Bronchial epithelial cell (primary cell): ENCODE measurements around the gene SCAI. TPM values are rescaled to one million over a fixed set of nuclear protein-coding genes. Genes with fewer than 3 reads are reported as not detected.

Source experiments
- DNase-seq: peaks from one replicate; pipeline ENCODE4 v3.0.0-alpha.2; 2010; ENCODE audit warnings: low read depth
- FAIRE-seq: peaks from 2 replicates; lab custom pipeline; 2011; peaks lifted over from hg19 to GRCh38; lab: Jason Lieb, UNC
- H3K27me3 ChIP-seq: 2 replicates; pipeline ENCODE4 v1.5.1; 2011; ENCODE audit warnings: low read length; ENCODE audit not compliant: control insufficient read depth, insufficient read depth
- H3K36me3 ChIP-seq: 2 replicates; pipeline ENCODE4 v1.5.1; 2011; ENCODE audit warnings: low read length; ENCODE audit not compliant: control insufficient read depth, insufficient read depth
- H3K4me3 ChIP-seq: 2 replicates; pipeline ENCODE4 v1.5.1; 2011; ENCODE audit warnings: mild to moderate bottlenecking, low read depth, low read length, control low read depth
- CTCF ChIP-seq: IDR thresholded peaks from 2 replicates; pipeline ENCODE4 v1.5.1; 2011; ENCODE audit warnings: mild to moderate bottlenecking, moderate library complexity, low read length, control low read depth, inconsistent platforms; ENCODE audit not compliant: insufficient read depth, severe bottlenecking
- total RNA-seq: library from RNA; depleted of rRNA; stranded (reverse); fragments of >200 nt; gene quantifications from 2 replicates; pipeline ENCODE4 v1.2.1, GENCODE V29; 2014

SCAI gene
- total RNA-seq, 1 donor from 2014 or later = 7.1 TPM

DNA sequence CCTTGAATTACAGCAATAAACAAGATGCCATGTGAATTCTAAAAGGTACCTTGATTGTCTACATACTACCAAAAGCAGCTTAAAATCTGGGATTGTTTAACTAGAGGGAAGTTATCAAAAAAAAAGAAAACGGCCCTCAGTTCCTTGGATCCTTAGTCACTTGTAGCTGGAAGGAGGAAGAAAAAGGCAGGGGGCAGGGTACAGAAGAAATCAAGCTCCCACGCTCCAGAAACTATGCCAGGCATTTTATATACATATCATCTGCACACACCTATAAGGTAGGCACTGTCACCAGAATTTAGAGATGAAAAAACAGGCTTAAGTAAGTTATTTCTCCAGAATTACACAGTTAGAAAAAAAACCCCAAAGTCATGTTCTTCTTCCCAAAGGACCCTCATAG, 63.4 kb downstream of the SCAI start:
- Histone ChIP-seq H3K27me3 (no peaks in the 10 kb centered on the region), H3K4me3 (no peak overlapping the region), H3K36me3 (no peaks in the 10 kb centered on the region)
- TF ChIP-seq CTCF = no peak
- DNase-seq (no peak), FAIRE-seq (no peak)

DNA sequence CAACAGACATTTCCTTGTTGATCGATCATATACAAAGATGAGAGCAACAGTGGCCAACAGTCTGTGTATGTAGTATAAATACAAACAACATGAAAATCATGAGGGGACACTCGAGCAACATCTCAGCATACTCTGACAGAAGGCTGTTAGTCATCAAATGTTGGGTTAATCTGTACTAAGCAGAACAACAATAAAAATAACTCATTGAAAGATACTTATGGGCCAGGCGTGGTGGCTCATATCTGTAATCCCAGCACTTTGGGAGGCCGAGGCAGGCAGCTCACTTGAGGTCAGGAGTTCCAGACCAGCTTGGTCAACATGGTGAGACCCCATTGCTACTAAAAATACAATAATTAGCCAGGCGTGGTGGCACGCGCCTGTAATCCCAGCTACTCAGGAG, 67.3 kb downstream of the SCAI start:
- DNase-seq = no peak
- Histone ChIP-seq H3K27me3 (no peaks in the 10 kb centered on the region), H3K36me3 (no peaks in the 10 kb centered on the region), H3K4me3 (no peak overlapping the region)
- FAIRE-seq = no peak
- no peak for TF ChIP-seq CTCF

DNA sequence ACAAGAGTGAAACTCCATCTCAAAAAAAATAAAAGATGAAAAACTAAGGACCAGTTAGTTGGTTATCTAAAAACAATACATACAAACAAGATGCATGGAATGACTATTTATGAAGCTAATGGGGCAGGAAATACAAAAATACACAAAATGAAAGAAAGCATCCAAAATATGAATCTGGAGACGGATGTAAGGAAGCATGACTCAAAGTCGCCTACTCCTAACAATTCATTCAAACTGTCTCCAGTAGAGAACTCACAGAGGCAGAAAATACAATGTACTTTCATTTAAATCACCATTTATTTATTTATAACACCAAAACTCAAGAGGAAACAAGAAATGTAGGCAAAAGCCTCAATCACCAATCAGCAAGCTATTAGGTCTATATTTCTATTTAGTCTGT, 68.4 kb downstream of the SCAI start:
- FAIRE-seq (no peak), DNase-seq (no peak)
- Histone ChIP-seq H3K36me3 (no peaks in the 10 kb centered on the region), H3K27me3 (no peaks in the 10 kb centered on the region), H3K4me3 (no peak overlapping the region)
- no peak for TF ChIP-seq CTCF

- no peak for FAIRE-seq
- no peak overlapping the region for H3K4me3 ChIP-seq
Measured at GRCh38 chr9:125066839-125067619, 76.3 kb downstream of the SCAI start.

GRCh38 chr9:125061391-125061790, 81.9 kb downstream of the SCAI start:
- H3K27me3 ChIP-seq = no peaks in the 10 kb centered on the region
- H3K36me3 ChIP-seq = no peaks in the 10 kb centered on the region
- FAIRE-seq (no peak), DNase-seq (no peak)
- no peak for TF ChIP-seq CTCF
- H3K4me3 ChIP-seq = no peak overlapping the region

More at GRCh38 chr9:125066839-125067619, 76.3 kb downstream of the SCAI start:
- no peak for TF ChIP-seq CTCF
- Histone ChIP-seq H3K36me3 (no peaks in the 10 kb centered on the region), H3K27me3 (no peaks in the 10 kb centered on the region)
- DNase-seq = no peak
